Ovary (tissue), 9 donors: ENCODE data around the gene ZNF532. TPM values are rescaled to one million over a fixed set of nuclear protein-coding genes. Genes with fewer than 3 reads are reported as not detected.

Experiments used
- DNase-seq, 5 donors: peaks; one replicate each; pipeline ENCODE4 v3.0.0-alpha.2; 2019 to 2020
- H3K27ac ChIP-seq, 2 donors: fragments of 200-600 bp; one replicate each; pipeline versions ENCODE4 v1.5.1 to v1.8.0; 2019 to 2022
- H3K27me3 ChIP-seq: fragments of 200-600 bp; one replicate; pipeline ENCODE4 v1.8.0; 2022
- H3K36me3 ChIP-seq: fragments of 200-600 bp; sonication (generic); one replicate; pipeline ENCODE4 v1.5.1; 2019
- H3K4me1 ChIP-seq: one replicate; pipeline ENCODE4 v1.8.1; 2013; ENCODE audit warnings: mild to moderate bottlenecking, moderate library complexity; ENCODE audit not compliant: insufficient read depth
- H3K4me3 ChIP-seq: fragments of 200-600 bp; sonication (generic); one replicate; pipeline ENCODE4 v1.5.1; 2017
- H3K9me3 ChIP-seq, 2 donors: fragments of 200-600 bp in 1 of 2; sonication (generic) in 1 of 2; one replicate each; pipeline versions ENCODE4 v1.5.1 to v1.8.1; 2013 to 2019; ENCODE audit warnings: mild to moderate bottlenecking in 1 of 2, moderate library complexity in 1 of 2
- EP300 ChIP-seq: sonication (generic); formaldehyde crosslinking; IDR thresholded peaks from one replicate; pipeline ENCODE4 v1.6.1; 2017; ENCODE audit warnings: antibody characterized with exemption
- POLR2A ChIP-seq: fragments of 450-650 bp; IDR thresholded peaks from one replicate; pipeline ENCODE4 v1.6.1; 2017; ENCODE audit warnings: antibody characterized with exemption, mild to moderate bottlenecking, moderate library complexity
- WGBS, 3 donors: extraction: QIAGEN DNeasy Blood & Tissue Kit in 1 of 3; methylation state at CpG; one replicate each; pipeline versions ENCODE4 v1.1.5 to v1.1.7; 2013 to 2017; 5-methylcytosine and 5-hydroxymethylcytosine counted together
- intact Hi-C, 4 donors: fragments of 100-400 bp; cut with DNase I; formaldehyde crosslinking; loops; one replicate each; pipeline versions ENCODE4 v1.11.0 to v1.15.1; 2022 to 2023
- polyA plus RNA-seq, 2 donors: library from polyadenylated mRNA; stranded (reverse); fragments of 200-250 nt in 1 of 2; fragments of 350-450 nt in 1 of 2; fragmentation: Illumina TruSeq in 1 of 2; extraction: RNeasy Lipid Tissue Mini Kit (QIAGEN cat#74804) in 1 of 2; gene quantifications; one replicate each; pipeline ENCODE4 v1.2.3, GENCODE V29; 2013 to 2014
- total RNA-seq, 7 donors: library from RNA; depleted of rRNA in 2 of 7; stranded (reverse); fragments of >200 nt in 2 of 7; fragmentation: NEBNext Ultra II Directional in 3 of 7; extraction: Animal tissue kit (Norgen Biotek cat#: 25700) in 3 of 7; gene quantifications; one replicate each; pipeline versions ENCODE4 v1.1.0 to v1.2.4, GENCODE V29; 2016 to 2023
- TF ChIP-seq, protein P1 (sequence below), 3 donors: fragments of 450-650 bp in 2 of 3; fragments of 200-600 bp in 1 of 3; IDR thresholded peaks; one replicate each; pipeline versions ENCODE4 v1.5.1 to v1.8.0; 2016 to 2022; ENCODE audit warnings: antibody characterized with exemption in 3 of 3, mild to moderate bottlenecking in 1 of 3
- donor health status: DM: no; HTN: no; CAD: no; lungs with moderate emphysema.
- donor health status: DM: no; HTN: no; CAD: no.
- donor health status: Bipolar disorder and iron deficiency.
- donor health status: DM: yes; HTN: yes; CAD: no.
- donor health status: DM: no; HTN: no; CAD: no.
- donor health status: DM: yes; HTN: yes; CAD: no.

Gene ZNF532
- total and polyA plus RNA-seq, 9 donors: 40.5 to 162 (median 101) TPM

DNA sequence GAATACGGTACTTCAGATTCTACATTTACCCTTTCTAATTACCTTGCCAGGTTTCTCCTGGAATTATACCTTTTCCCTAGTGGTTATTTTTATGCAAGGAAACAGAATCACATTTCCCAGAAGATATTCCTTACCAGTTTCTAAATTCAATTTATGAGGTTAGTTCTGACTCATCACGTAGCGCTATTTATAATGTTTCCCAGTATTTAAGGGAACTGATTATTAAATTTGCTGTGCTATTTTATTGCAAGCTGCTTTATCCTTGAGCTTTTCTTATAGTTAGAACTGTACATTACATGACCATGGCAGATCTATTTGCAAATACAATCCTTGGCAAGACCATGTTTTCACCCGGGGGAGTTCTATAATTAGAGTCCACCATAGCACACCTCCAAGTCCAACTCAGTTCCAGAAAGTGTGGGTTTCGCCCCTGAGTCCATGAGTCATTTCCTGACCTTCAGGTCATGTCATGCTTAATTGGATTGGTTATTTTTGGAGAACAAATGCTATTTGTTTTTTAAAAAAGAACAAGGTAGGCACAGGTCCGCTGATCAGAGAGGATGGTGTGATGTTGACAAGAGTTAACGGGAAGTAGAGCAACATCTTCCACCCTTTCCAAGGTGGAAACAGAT is 126.6 kb downstream of the ZNF532 start:
- no peak overlapping the region for H3K4me3 ChIP-seq
- no peak for DNase-seq
- no peaks in the 10 kb centered on the region for H3K36me3 ChIP-seq
- no peaks in the 10 kb centered on the region for H3K4me1 ChIP-seq
- WGBS, 3 donors: 71 to 81% (median 74%) methylated on average over 7 of the region's 7 CpGs
- TF ChIP-seq EP300 (no peak), POLR2A (no peak)
- TF ChIP-seq, protein P1, sequence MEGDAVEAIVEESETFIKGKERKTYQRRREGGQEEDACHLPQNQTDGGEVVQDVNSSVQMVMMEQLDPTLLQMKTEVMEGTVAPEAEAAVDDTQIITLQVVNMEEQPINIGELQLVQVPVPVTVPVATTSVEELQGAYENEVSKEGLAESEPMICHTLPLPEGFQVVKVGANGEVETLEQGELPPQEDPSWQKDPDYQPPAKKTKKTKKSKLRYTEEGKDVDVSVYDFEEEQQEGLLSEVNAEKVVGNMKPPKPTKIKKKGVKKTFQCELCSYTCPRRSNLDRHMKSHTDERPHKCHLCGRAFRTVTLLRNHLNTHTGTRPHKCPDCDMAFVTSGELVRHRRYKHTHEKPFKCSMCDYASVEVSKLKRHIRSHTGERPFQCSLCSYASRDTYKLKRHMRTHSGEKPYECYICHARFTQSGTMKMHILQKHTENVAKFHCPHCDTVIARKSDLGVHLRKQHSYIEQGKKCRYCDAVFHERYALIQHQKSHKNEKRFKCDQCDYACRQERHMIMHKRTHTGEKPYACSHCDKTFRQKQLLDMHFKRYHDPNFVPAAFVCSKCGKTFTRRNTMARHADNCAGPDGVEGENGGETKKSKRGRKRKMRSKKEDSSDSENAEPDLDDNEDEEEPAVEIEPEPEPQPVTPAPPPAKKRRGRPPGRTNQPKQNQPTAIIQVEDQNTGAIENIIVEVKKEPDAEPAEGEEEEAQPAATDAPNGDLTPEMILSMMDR (IDR thresholded peaks at IDR 0.05): no peak
- no peaks in the 10 kb centered on the region for H3K9me3 ChIP-seq
- intact Hi-C loops: loop anchor here in 1 of 4 donors (10.0 kb wide), 1 partner anchor 64 kb away; no protein-coding TSS in a partner anchor
- no peaks in the 10 kb centered on the region for H3K27me3 ChIP-seq
- no peak overlapping the region for H3K27ac ChIP-seq

DNA sequence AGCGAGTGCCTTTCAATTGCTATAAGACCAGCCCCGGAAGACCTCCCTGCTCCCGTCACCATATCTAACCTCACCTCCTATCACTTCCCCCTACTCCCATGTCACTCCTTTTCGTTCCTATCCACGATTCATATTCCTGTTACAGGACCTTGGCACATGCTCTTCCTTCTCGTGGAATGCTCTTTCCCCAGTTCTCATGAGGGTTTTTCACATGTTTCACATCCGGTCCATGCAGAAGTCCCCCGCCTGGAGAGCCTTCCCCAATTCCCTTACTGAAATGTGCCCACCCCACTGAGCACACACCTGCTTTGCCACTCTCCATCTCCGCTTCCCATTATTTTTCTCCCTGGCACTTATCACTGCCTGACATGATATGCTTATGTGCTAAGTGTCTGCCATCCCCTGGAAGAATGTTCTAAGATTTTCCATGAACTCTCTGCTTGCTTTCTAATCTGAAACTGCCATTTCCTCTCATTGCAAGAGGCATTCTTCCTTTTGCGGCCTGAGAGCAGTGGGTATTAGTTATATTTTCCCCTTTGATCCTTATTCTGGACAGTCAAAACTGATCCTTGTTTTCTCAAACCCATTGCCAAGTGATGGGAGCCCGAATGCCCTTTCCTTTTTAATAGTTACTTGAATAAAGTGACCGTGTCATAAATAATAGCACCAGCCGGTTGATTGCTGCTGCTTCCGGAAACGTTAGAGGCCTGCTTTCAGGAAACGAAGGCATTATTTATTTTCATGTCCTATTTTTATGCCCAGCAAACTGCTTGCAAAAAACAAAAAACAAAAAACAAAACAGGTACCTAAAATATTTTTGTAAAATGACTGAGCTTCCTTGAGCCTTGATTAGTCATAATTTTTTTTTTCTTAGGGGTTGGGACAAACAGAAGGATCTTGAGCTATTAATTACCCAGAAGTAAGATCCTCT is 127.9 kb downstream of the ZNF532 start:
- no peak overlapping the region for H3K27ac ChIP-seq
- TF ChIP-seq EP300: no peak
- TF ChIP-seq, protein P1 (IDR thresholded peaks at IDR 0.05): no peak
- no peak for TF ChIP-seq POLR2A
- H3K9me3 ChIP-seq: no peaks in the 10 kb centered on the region
- H3K27me3 ChIP-seq: no peaks in the 10 kb centered on the region
- no peaks in the 10 kb centered on the region for H3K36me3 ChIP-seq
- H3K4me3 ChIP-seq: no peak overlapping the region
- WGBS, 3 donors: 60 to 78% (median 76%) methylated on average over 15 to 16 of the region's 16 CpGs
- peaks cover 4% of the 10 kb centered on the region for H3K4me1 ChIP-seq
- intact Hi-C loops: loop anchor here in 1 of 4 donors (10.0 kb wide), 1 partner anchor 62 kb away; no protein-coding TSS in a partner anchor
- DNase-seq: no peak

DNA sequence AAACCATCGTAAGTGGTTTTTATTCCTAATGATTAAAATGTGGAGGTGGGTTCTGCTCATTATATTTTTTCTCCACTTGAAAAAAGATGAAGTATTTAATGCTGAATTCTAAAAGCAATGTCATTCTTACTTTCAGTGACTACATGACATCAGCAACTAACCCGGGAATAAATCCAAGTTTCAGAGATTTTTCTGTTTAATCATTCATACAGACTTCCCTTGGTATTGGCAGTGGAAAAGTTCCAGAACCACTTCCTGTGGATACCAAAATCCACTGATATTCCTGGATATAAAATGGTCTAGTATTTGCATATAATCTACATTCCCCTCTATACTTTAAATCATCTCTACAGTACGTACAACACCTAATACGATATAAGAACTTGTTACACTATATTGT is 128.6 kb downstream of the ZNF532 start:
- intact Hi-C loops: loop anchor here in 1 of 4 donors (10.0 kb wide), 1 partner anchor 62 kb away; no protein-coding TSS in a partner anchor
- no peak overlapping the region for H3K4me3 ChIP-seq
- no peaks in the 10 kb centered on the region for H3K9me3 ChIP-seq
- no peak for DNase-seq
- peaks cover 5% of the 10 kb centered on the region for H3K4me1 ChIP-seq
- no peak overlapping the region for H3K27ac ChIP-seq
- no peaks in the 10 kb centered on the region for H3K27me3 ChIP-seq
- H3K36me3 ChIP-seq: no peaks in the 10 kb centered on the region
- WGBS, 3 donors: 40 to 54% (median 46%) methylated on average over 4 of the region's 4 CpGs
- TF ChIP-seq, protein P1 (IDR thresholded peaks at IDR 0.05): no peak
- TF ChIP-seq EP300: no peak
- no peak for TF ChIP-seq POLR2A

DNA sequence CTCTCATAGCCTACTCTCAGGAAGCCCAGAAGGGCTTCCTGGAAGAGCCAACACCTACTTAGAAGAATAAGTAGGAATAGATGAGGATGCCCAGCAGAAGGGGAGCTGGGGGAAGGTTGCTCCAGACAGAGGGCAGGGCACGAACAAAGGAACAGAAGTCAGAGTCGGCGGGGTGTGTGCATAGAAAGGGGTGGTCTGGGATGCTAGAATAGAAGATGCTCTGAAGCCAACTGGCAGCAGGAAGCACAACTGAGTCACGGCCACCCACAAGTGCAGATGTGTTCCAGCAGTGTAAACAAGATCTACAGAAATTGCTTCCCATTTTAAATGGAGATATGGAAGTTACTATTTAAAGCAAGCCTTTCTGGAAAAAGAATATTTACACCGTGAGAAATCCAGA is 131.0 kb downstream of the ZNF532 start:
- intact Hi-C loops: loop anchor here in 1 of 4 donors (10.0 kb wide), 1 partner anchor 59 kb away; no protein-coding TSS in a partner anchor
- Histone ChIP-seq H3K27me3 (no peaks in the 10 kb centered on the region), H3K36me3 (no peaks in the 10 kb centered on the region), H3K4me3 (no peak overlapping the region), H3K27ac (no peak overlapping the region), H3K4me1 (peaks cover 10% of the 10 kb centered on the region), H3K9me3 (no peaks in the 10 kb centered on the region)
- 30 to 39% (median 33%) methylated on average over 5 of the region's 5 CpGs for WGBS, 3 donors
- DNase-seq: no peak
- TF ChIP-seq EP300 (no peak), POLR2A (no peak)
- TF ChIP-seq, protein P1 (IDR thresholded peaks at IDR 0.05): no peak
